Measurements from ENCODE around the gene CDH26.

The CDH26 gene

GRCh38 chr20:60056407-60057122 is 98.3 kb downstream of the CDH26 start:
- no peak for DNase-seq (ENCODE audit: low read depth, low spot score)
- peak overlapping the region; percentile 25 for H3K27ac ChIP-seq

GRCh38 chr20:60057123-60057865 is 99.1 kb downstream of the CDH26 start:
- no peak for DNase-seq (ENCODE audit: low read depth, low spot score)
- no peak overlapping the region for H3K27ac ChIP-seq

- no peak overlapping the region for H3K27ac ChIP-seq
- DNase-seq (ENCODE audit: low read depth, low spot score), result no peak
Measured at GRCh38 chr20:60057866-60058807, 99.9 kb downstream of the CDH26 start.

- H3K27ac ChIP-seq, result no peak overlapping the region
- DNase-seq (ENCODE audit: low read depth, low spot score), result no peak
Measured at GRCh38 chr20:60058879-60059278, 100.7 kb downstream of the CDH26 start.

GRCh38 chr20:60060006-60060557 is 101.9 kb downstream of the CDH26 start:
- DNase-seq (ENCODE audit: low read depth, low spot score), result no peak
- no peak overlapping the region for H3K27ac ChIP-seq

- DNase-seq (ENCODE audit: low read depth, low spot score), result no peak
- no peak overlapping the region for H3K27ac ChIP-seq
Measured at GRCh38 chr20:60060593-60060992, 102.4 kb downstream of the CDH26 start.

- no peak for DNase-seq (ENCODE audit: low read depth, low spot score)
- no peak overlapping the region for H3K27ac ChIP-seq
Measured at GRCh38 chr20:60062431-60063047, 104.3 kb downstream of the CDH26 start.

- DNase-seq (ENCODE audit: low read depth, low spot score), result no peak
- H3K27ac ChIP-seq, result no peak overlapping the region
Measured at GRCh38 chr20:60063048-60063451, 104.8 kb downstream of the CDH26 start.

- no peak for DNase-seq (ENCODE audit: low read depth, low spot score)
- no peak overlapping the region for H3K27ac ChIP-seq
Measured at GRCh38 chr20:60063739-60064380, 105.6 kb downstream of the CDH26 start.

All from epithelial cell of prostate (primary cell).